Fibroblast of skin of right quadriceps (primary cell): Measurements from ENCODE around the gene CCSER1.
"Not testable (repeated sequence)": the region's sequence is repeated elsewhere in the genome, so short reads cannot be mapped to it uniquely, and the experiment has no call there.

Experiments used
- DNase-seq: peaks from one replicate; pipeline ENCODE4 v3.0.0-alpha.2; 2013

The CCSER1 gene

GRCh38 chr4:91454111-91454510 lies 1326.9 kb downstream of the CCSER1 start:
- DNase-seq: no peak

GRCh38 chr4:91462566-91462965 lies 1335.4 kb downstream of the CCSER1 start:
- not testable (repeated sequence) for DNase-seq

DNA sequence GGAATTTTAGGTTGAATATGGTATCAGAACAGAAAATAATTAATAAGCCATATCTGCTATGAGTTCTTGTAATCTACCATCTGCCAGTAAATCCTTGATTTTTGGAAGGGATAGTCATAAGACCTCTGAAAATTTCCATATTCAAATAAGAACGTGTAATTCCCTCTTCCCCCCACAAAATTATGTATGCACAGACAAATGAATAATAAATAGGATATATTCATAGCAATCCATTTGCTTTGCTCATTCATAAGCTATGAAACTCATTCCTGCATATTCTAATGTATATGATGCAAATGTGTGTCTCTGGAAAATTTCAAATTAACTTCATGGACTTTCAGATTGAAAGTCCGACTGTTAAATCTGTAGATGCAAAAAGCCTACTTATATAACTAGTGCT lies 1343.5 kb downstream of the CCSER1 start:
- no peak for DNase-seq

DNA sequence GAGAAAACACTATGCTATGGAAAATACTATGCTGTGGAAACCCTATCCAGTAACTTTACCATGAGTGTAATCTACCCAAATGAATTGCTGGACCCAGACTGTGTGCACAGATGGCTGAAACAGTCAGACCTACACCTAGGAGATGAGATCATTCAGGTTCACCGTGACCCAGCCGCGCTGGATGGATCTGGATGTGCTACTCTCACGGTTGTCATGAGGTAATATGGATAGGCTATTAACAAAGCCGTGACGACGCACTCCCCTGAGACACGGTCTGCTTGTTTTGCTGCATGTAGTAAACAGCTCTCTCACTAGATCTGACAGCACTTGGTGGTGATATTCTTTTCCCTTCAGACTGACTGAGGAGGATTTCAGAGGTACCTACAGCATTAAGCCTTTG lies 1344.1 kb downstream of the CCSER1 start:
- no peak for DNase-seq

GRCh38 chr4:91472046-91472445 lies 1344.9 kb downstream of the CCSER1 start:
- no peak for DNase-seq

DNA sequence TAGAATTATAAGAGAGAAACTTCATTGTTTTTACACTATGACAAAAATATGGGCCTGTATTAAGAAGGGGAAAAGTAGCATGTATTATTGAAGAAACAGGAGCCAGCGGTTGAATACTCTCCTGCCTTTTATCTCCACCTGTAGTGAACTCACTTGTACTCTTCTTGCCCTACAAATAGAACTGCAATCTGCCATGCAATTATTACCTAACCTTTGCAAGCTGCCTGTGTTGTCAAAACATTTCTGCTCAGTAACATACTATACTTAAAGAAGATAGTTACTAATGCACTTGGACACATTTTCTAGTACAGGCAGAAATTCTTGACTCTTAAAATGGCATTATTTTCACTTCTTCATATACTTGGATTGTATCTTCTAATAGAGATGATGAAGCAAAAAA lies 1358.2 kb downstream of the CCSER1 start:
- no peak for DNase-seq

DNA sequence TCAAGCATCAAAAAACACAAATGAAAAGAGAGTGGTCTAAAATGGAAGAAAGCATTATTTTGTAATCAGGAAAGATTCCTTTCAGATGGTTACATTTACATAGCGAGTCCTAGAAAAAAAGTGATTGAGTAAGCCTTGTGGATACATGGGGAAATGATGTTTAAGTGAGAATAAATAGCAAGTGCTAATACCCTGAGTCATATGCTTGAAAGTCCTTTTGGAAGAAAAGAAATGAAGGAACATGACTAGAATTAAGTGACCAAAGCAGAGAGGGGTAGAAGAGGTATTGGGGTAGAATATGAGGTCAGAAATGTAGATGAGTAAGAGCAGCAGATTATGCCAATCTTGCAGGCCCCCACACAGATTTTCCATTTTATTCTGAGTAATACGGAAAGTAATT lies 1361.8 kb downstream of the CCSER1 start:
- peak; percentile 0 for DNase-seq

DNA sequence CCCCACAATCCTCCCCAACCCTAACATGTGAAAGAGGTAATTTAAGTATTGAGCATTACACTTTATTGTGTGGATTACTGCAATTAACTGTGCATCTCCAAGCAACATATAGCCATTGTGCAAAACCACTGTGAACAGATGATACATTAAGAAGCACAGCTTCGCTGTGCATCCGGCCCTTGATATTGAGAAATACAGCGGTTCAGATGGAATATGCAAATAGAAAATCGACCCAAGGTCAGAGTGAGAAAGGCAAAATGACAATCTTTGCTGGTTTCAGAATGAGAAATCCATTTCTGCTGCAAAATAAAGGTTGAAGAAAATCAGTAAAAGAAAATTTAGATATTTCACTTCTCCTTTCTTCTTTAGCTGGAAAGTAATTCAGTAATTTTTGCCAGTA lies 1370.7 kb downstream of the CCSER1 start:
- no peak for DNase-seq

- DNase-seq: no peak
Observed at GRCh38 chr4:91502365-91502764, 1375.2 kb downstream of the CCSER1 start.

DNA sequence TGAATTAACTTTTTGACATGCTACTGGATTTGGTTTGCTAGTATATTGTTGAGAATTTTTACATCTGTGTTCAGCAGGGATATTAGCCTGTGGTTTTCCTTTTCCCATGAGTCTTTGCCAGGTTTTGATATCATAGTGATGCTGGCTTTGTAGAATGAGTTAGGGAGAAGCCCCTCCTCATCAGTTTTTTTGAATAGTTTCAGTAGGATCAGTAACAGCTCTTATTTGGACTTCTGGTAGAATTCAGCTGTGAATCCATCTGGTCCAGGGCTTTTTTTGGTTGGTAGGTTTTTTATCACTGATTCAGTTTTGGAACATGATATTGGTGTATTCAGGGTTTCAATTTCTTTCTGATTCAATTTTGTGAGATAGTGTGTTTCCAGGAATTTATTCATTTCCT lies 1386.1 kb downstream of the CCSER1 start:
- no peak for DNase-seq

- no peak for DNase-seq
Observed at GRCh38 chr4:91519155-91519554, 1392.0 kb downstream of the CCSER1 start.

- no peak for DNase-seq
Observed at GRCh38 chr4:91525621-91526020, 1398.4 kb downstream of the CCSER1 start.

GRCh38 chr4:91527056-91527455 lies 1399.9 kb downstream of the CCSER1 start:
- no peak for DNase-seq

- DNase-seq: no peak
Observed at GRCh38 chr4:91567594-91567993, 1440.4 kb downstream of the CCSER1 start.

- DNase-seq: no peak
Observed at GRCh38 chr4:91577864-91578263, 1450.7 kb downstream of the CCSER1 start.

- DNase-seq: no peak
Observed at GRCh38 chr4:91590260-91590659, 1463.1 kb downstream of the CCSER1 start.

GRCh38 chr4:91592125-91592524 lies 1464.9 kb downstream of the CCSER1 start:
- DNase-seq: no peak

DNA sequence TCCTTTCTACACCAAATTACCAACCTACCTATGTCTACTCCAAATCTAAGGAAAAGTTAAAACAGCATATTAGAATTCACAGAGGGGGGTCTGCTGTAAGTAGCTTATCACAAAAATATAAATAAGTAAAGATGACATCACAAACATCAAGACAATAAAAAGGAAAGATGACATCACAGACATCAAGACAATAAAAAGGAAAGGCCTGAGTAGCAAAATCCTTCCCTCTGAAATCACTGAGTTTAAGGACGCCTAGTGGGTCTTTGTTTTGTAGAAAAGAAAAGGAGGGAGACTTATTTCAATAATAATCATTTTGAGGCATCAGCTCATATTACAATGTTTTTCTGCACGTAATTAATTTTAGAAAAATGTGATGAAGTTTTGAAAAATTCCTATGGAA lies 1469.5 kb downstream of the CCSER1 start:
- DNase-seq: no peak

- DNase-seq: no peak
Observed at GRCh38 chr4:91598696-91599095, 1471.5 kb downstream of the CCSER1 start.

- no peak for DNase-seq
Observed at GRCh38 chr4:91600301-91600700, 1473.1 kb downstream of the CCSER1 start.

DNA sequence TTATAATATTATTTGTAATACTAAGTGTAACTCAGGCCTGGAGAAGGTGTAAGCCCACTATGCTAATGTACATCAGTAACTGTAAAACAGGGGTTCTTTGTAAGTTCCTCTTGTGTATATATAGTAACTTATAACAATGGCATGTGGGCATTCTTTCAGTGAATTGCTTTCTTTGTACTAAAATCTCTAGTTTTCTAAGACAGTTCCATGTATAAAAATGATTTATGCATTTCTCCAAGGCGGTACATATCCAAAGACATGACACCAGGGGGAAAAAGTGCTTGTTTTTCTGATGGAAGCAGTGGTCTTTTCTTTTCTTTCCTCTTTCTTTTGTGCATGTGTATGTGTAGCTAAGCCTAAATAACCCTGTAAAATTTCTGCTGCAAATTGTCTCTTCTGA lies 1474.2 kb downstream of the CCSER1 start:
- DNase-seq: no peak

GRCh38 chr4:91611782-91612181 lies 1484.6 kb downstream of the CCSER1 start:
- DNase-seq: no peak

GRCh38 chr4:91620952-91621351 lies 1493.8 kb downstream of the CCSER1 start:
- DNase-seq: no peak

GRCh38 chr4:91621446-91621845 lies 1494.3 kb downstream of the CCSER1 start:
- no peak for DNase-seq

DNA sequence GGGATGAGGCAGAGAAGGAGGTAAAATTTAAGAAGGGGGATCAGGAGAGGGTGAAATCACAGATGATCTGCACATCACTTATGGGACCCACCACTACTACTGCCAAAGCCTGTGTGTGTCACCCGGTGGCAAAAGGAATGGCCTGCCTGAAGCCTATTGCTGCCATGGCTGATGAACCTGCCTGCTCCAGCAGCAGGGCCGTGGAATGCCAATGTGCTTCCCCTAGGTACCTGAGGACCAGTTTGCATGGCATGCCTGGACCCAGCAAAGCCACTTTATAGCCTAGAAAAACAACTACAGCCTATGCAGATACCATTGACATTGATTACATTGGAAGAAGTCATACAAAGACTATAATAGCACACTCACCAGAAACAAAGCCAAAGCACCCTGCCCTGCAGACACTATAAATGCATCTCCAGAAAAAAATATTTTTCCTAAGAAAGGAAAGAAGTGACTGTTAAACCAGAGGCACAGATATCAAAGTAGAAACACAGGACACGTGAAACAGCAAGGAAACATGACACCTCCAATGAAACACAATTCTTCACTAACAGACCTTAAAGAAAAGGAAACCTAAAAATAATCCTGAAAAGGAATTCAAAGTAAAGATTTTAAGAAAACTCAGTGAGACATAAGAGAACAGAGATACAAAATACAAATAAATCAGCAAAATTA lies 1495.9 kb downstream of the CCSER1 start:
- no peak for DNase-seq

GRCh38 chr4:91623603-91623967 lies 1496.4 kb downstream of the CCSER1 start:
- not testable (repeated sequence) for DNase-seq
